ENCODE measurements around the gene APP. TPM values are rescaled to one million over a fixed set of nuclear protein-coding genes. Genes with fewer than 3 reads are reported as not detected.

Gene APP
- total and polyA plus RNA-seq, 2 of the 13 experiments (the other 11 are each of a cell fraction or from before 2014, with no cell fraction given) = 70.6 to 262 TPM

DNA sequence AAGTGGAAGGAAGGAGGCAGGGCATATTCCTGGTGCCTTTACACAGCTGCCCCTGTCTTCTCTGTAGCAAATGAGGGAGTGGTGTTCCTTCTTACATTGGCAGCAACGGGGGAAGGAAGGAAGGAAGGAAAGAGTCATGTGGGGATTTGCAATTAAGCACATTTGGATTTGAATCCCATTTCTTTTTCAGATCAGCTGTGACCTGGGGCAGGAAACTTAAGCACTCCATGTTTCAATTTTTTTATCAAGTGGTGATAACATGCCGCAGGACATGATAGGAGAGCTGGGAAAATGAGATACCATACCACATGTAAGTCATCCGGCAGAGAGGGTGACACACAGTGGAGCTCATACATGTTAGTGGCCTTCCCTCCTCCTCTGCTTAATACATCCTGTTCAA lies 186.8 kb downstream of the APP start:
- Histone ChIP-seq H3K4me1 (ENCODE audit: insufficient read depth, low read length) (no peaks in the 10 kb centered on the region), H3K9me3 (ENCODE audit: low read length) (no peaks in the 10 kb centered on the region), H3K27ac (ENCODE audit: extremely low read length, insufficient read depth, low read length) (no peak overlapping the region), H2AFZ (ENCODE audit: low read length) (no peak overlapping the region), H4K20me1 (ENCODE audit: insufficient read depth, low read length) (no peaks in the 10 kb centered on the region), H3K4me2 (ENCODE audit: low read depth, low read length) (no peak overlapping the region), H3K79me2 (ENCODE audit: insufficient read depth, low read length) (no peaks in the 10 kb centered on the region), H3K9ac (ENCODE audit: insufficient read depth, low read depth, low read length) (no peak overlapping the region), H3K36me3 (replicated peaks in 1 of 2; ENCODE audit: control insufficient read depth in 1 of 2, insufficient read depth in 2 of 2, low read length in 2 of 2) (peaks cover 0 to 14% of the 10 kb centered on the region in 2 experiments; a peak in 2 of 5 replicates), H3K4me3 (replicated peaks in 1 of 3; ENCODE audit: insufficient read depth in 1 of 3, low read depth in 2 of 3, low read length in 3 of 3) (no peak overlapping the region), H3K27me3 (ENCODE audit: control insufficient read depth in 1 of 2, insufficient read depth in 2 of 2, low read length in 2 of 2) (no peaks in the 10 kb centered on the region)
- ATAC-seq (no peak), DNase-seq (ENCODE audit: low spot score) (no peak), FAIRE-seq (no peak)
- intact Hi-C loops (cut with micrococcal nuclease; ENCODE audit: unreplicated experiment) = no loop called here
- TF ChIP-seq YEATS4 (CRISPR knock-in tag; IDR thresholded peaks at IDR 0.05; ENCODE audit: borderline replicate concordance) (no peak), SP4 (CRISPR knock-in tag; IDR thresholded peaks at IDR 0.05) (no peak), FOSL1 (CRISPR knock-in tag; IDR thresholded peaks at IDR 0.05; ENCODE audit: borderline replicate concordance) (no peak), MTF2 (CRISPR knock-in tag; IDR thresholded peaks at IDR 0.05; ENCODE audit: borderline replicate concordance) (no peak)
- TF ChIP-seq, protein P1, sequence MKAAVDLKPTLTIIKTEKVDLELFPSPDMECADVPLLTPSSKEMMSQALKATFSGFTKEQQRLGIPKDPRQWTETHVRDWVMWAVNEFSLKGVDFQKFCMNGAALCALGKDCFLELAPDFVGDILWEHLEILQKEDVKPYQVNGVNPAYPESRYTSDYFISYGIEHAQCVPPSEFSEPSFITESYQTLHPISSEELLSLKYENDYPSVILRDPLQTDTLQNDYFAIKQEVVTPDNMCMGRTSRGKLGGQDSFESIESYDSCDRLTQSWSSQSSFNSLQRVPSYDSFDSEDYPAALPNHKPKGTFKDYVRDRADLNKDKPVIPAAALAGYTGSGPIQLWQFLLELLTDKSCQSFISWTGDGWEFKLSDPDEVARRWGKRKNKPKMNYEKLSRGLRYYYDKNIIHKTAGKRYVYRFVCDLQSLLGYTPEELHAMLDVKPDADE (CRISPR knock-in tag; IDR thresholded peaks at IDR 0.05) = no peak
- no TSS peak for BruUV-seq (replicated peaks)
- in situ Hi-C loops (cut with HindIII; ENCODE audit: extremely low pct_ligation_motif_present, low pct_unique_long_range_greater_than_20kb) = no loop called here
- POLR2A ChIA-PET = no interaction called here
- 66% methylated on average over 3 of the region's 3 CpGs for WGBS (ENCODE audit: low lambda C conversion rate)
- CTCF ChIA-PET (ENCODE audit: low intra/inter-chr PET ratio, low total read pairs) = no interaction called here

DNA sequence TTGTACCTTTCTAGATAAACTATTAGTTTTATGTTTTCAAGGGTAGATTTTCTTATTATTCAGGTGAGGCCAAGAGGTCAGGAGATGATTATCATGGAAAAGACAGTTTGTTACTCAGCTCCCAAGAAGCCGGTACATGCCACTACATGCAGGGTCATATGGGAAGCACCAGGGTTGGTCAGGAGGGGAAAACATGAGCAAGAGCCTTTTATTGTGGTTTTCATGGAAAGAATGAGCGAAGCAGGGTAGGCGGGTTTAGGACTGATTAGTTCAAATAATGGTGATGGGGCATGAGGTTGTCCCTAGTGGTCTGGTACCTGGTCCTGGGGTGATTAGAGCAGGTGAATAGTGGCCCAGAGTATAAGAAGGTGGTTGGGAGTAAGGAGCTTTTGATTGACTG lies 189.9 kb downstream of the APP start:
- H3K27ac ChIP-seq (ENCODE audit: extremely low read length, insufficient read depth, low read length) = no peak overlapping the region
- CTCF ChIA-PET (ENCODE audit: low intra/inter-chr PET ratio, low total read pairs) = no interaction called here
- TF ChIP-seq, protein P2, sequence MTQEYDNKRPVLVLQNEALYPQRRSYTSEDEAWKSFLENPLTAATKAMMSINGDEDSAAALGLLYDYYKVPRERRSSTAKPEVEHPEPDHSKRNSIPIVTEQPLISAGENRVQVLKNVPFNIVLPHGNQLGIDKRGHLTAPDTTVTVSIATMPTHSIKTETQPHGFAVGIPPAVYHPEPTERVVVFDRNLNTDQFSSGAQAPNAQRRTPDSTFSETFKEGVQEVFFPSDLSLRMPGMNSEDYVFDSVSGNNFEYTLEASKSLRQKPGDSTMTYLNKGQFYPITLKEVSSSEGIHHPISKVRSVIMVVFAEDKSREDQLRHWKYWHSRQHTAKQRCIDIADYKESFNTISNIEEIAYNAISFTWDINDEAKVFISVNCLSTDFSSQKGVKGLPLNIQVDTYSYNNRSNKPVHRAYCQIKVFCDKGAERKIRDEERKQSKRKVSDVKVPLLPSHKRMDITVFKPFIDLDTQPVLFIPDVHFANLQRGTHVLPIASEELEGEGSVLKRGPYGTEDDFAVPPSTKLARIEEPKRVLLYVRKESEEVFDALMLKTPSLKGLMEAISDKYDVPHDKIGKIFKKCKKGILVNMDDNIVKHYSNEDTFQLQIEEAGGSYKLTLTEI (CRISPR knock-in tag; conservative IDR thresholded peaks at IDR 0.05) = no peak
- TF ChIP-seq, protein P3, sequence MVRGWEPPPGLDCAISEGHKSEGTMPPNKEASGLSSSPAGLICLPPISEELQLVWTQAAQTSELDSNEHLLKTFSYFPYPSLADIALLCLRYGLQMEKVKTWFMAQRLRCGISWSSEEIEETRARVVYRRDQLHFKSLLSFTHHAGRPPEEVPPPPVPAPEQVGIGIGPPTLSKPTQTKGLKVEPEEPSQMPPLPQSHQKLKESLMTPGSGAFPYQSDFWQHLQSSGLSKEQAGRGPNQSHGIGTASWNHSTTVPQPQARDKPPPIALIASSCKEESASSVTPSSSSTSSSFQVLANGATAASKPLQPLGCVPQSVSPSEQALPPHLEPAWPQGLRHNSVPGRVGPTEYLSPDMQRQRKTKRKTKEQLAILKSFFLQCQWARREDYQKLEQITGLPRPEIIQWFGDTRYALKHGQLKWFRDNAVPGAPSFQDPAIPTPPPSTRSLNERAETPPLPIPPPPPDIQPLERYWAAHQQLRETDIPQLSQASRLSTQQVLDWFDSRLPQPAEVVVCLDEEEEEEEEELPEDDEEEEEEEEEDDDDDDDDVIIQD (CRISPR knock-in tag; IDR thresholded peaks at IDR 0.05; ENCODE audit: low read depth) = no peak
- TF ChIP-seq, protein P4, sequence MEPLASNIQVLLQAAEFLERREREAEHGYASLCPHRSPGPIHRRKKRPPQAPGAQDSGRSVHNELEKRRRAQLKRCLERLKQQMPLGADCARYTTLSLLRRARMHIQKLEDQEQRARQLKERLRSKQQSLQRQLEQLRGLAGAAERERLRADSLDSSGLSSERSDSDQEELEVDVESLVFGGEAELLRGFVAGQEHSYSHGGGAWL (CRISPR knock-in tag; IDR thresholded peaks at IDR 0.05) = no peak
- TF ChIP-seq SOX6 (IDR thresholded peaks at IDR 0.05) = no peak
- TF ChIP-seq SOX6 (CRISPR knock-in tag; IDR thresholded peaks at IDR 0.05) = no peak
- no peak for TF ChIP-seq NFRKB (IDR thresholded peaks at IDR 0.05)
- no peak for TF ChIP-seq ZNF816 (CRISPR knock-in tag; IDR thresholded peaks at IDR 0.05; ENCODE audit: borderline replicate concordance)
- TF ChIP-seq JUNB (CRISPR knock-in tag; IDR thresholded peaks at IDR 0.05; ENCODE audit: borderline replicate concordance) = no peak
- no peak for TF ChIP-seq HOXA7 (CRISPR knock-in tag; IDR thresholded peaks at IDR 0.05)
- TF ChIP-seq ZNF251 (CRISPR knock-in tag; IDR thresholded peaks at IDR 0.05) = no peak
- no peak for TF ChIP-seq PAF1 (CRISPR knock-in tag; IDR thresholded peaks at IDR 0.05)
- TF ChIP-seq ARNTL (CRISPR knock-in tag; IDR thresholded peaks at IDR 0.05) = no peak

More for the DNA sequence above, 189.9 kb downstream of the APP start:
- Histone ChIP-seq H4K20me1 (ENCODE audit: insufficient read depth, low read length) (no peaks in the 10 kb centered on the region), H3K9me3 (ENCODE audit: low read length) (no peaks in the 10 kb centered on the region), H2AFZ (ENCODE audit: low read length) (no peak overlapping the region), H3K36me3 (replicated peaks in 1 of 2; ENCODE audit: control insufficient read depth in 1 of 2, insufficient read depth in 2 of 2, low read length in 2 of 2) (peaks cover 0 to 26% of the 10 kb centered on the region in 2 experiments; a peak in 3 of 5 replicates), H3K27me3 (ENCODE audit: control insufficient read depth in 1 of 2, insufficient read depth in 2 of 2, low read length in 2 of 2) (no peaks in the 10 kb centered on the region), H3K79me2 (ENCODE audit: insufficient read depth, low read length) (no peaks in the 10 kb centered on the region), H3K9ac (ENCODE audit: insufficient read depth, low read depth, low read length) (no peak overlapping the region), H3K4me3 (replicated peaks in 1 of 3; ENCODE audit: insufficient read depth in 1 of 3, low read depth in 2 of 3, low read length in 3 of 3) (no peak overlapping the region), H3K4me2 (ENCODE audit: low read depth, low read length) (no peak overlapping the region), H3K4me1 (ENCODE audit: insufficient read depth, low read length) (no peaks in the 10 kb centered on the region)
- FAIRE-seq = no peak
- 55% methylated on average over 3 of the region's 3 CpGs for WGBS (ENCODE audit: low lambda C conversion rate)
- DNase-seq (ENCODE audit: low spot score) = no peak
- ATAC-seq = no peak
- POLR2A ChIA-PET = no interaction called here
- in situ Hi-C loops (cut with HindIII; ENCODE audit: extremely low pct_ligation_motif_present, low pct_unique_long_range_greater_than_20kb) (no loop called here), intact Hi-C loops (cut with micrococcal nuclease; ENCODE audit: unreplicated experiment) (no loop called here)
- BruUV-seq (replicated peaks) = no TSS peak

Data from HepG2 (cell line).